ENCODE results near the gene KIRREL3. TPM values are rescaled to one million over a fixed set of nuclear protein-coding genes. Genes with fewer than 3 reads are reported as not detected.

KIRREL3 gene
- total and polyA plus RNA-seq, 2 experiments from 2014 or later = 16.1 to 35.6 TPM

- Histone ChIP-seq H3K79me2 (ENCODE audit: insufficient read depth) (0 out of 2 replicates have a peak, but pooled peaks cover 8% of the 10 kb centered on the region), H3F3A (ENCODE audit: insufficient read depth) (peaks cover 37% of the 10 kb centered on the region), H3K36me3 (ENCODE audit: low read depth) (no peaks in the 10 kb centered on the region), H3K27ac (peak overlapping the region; percentile 93), H3K4me3 (peak overlapping the region; percentile 40), H3K4me1 (ENCODE audit: insufficient read depth) (peaks cover 39% of the 10 kb centered on the region), H3K27me3 (replicated peaks; ENCODE audit: insufficient read depth) (no peaks in the 10 kb centered on the region), H3K4me2 (ENCODE audit: unreplicated experiment) (peak overlapping the region; percentile 68), H2AFZ (no peak overlapping the region), H3K9me3 (ENCODE audit: low read depth) (no peaks in the 10 kb centered on the region), H3K9me2 (ENCODE audit: insufficient read depth) (no peaks in the 10 kb centered on the region), H4K20me1 (ENCODE audit: insufficient read depth) (no peaks in the 10 kb centered on the region), H3K9ac (peak overlapping the region; percentile 64)
- WGBS, 2 experiments (ENCODE audit: low coverage in 1 of 2, low lambda C conversion rate in 2 of 2, missing lambda C conversion rate in 2 of 2) = 21 to 23% methylated on average over 5 of the region's 5 CpGs
- peak; percentile 93 for DNase-seq
- in situ Hi-C loops (cut with MboI) = no loop called here
- no peak for TF ChIP-seq EZH2 (IDR thresholded peaks at IDR 0.05; ENCODE audit: insufficient read depth, poor library complexity, severe bottlenecking)
- TF ChIP-seq EZH2phosphoT487 (IDR thresholded peaks at IDR 0.05; ENCODE audit: insufficient read depth, low read depth) = no peak
Observed at GRCh38 chr11:126636911-126637794, 363.4 kb downstream of the KIRREL3 start.

- H3K4me2 ChIP-seq (ENCODE audit: unreplicated experiment) = no peak overlapping the region
- H3K9me3 ChIP-seq (ENCODE audit: low read depth) = no peaks in the 10 kb centered on the region
- no peaks in the 10 kb centered on the region for H3K9me2 ChIP-seq (ENCODE audit: insufficient read depth)
- H2AFZ ChIP-seq = no peak overlapping the region
- in situ Hi-C loops (cut with MboI) = no loop called here
- 96 to 100% methylated on average over 3 of the region's 3 CpGs for WGBS, 2 experiments (ENCODE audit: low coverage in 1 of 2, low lambda C conversion rate in 2 of 2, missing lambda C conversion rate in 2 of 2)
- no peak overlapping the region for H3K27ac ChIP-seq
- TF ChIP-seq EZH2phosphoT487 (IDR thresholded peaks at IDR 0.05; ENCODE audit: insufficient read depth, low read depth) (no peak), EZH2 (IDR thresholded peaks at IDR 0.05; ENCODE audit: insufficient read depth, poor library complexity, severe bottlenecking) (no peak)
- no peak for DNase-seq
- 0 out of 2 replicates have a peak, but pooled peaks cover 8% of the 10 kb centered on the region for H3K79me2 ChIP-seq (ENCODE audit: insufficient read depth)
- H4K20me1 ChIP-seq (ENCODE audit: insufficient read depth) = no peaks in the 10 kb centered on the region
- no peaks in the 10 kb centered on the region for H3K27me3 ChIP-seq (replicated peaks; ENCODE audit: insufficient read depth)
- peaks cover 37% of the 10 kb centered on the region for H3F3A ChIP-seq (ENCODE audit: insufficient read depth)
- H3K9ac ChIP-seq = no peak overlapping the region
- no peak overlapping the region for H3K4me3 ChIP-seq
- H3K36me3 ChIP-seq (ENCODE audit: low read depth) = no peaks in the 10 kb centered on the region
- H3K4me1 ChIP-seq (ENCODE audit: insufficient read depth) = peaks cover 39% of the 10 kb centered on the region
Observed at GRCh38 chr11:126635511-126635910, 365.1 kb downstream of the KIRREL3 start.

- Histone ChIP-seq H3K4me1 (ENCODE audit: insufficient read depth) (peaks cover 39% of the 10 kb centered on the region), H3K27ac (no peak overlapping the region), H4K20me1 (ENCODE audit: insufficient read depth) (no peaks in the 10 kb centered on the region), H2AFZ (no peak overlapping the region), H3K9me3 (ENCODE audit: low read depth) (no peaks in the 10 kb centered on the region), H3F3A (ENCODE audit: insufficient read depth) (peaks cover 42% of the 10 kb centered on the region), H3K4me3 (no peak overlapping the region), H3K9me2 (ENCODE audit: insufficient read depth) (no peaks in the 10 kb centered on the region), H3K79me2 (ENCODE audit: insufficient read depth) (0 out of 2 replicates have a peak, but pooled peaks cover 4% of the 10 kb centered on the region), H3K36me3 (ENCODE audit: low read depth) (no peaks in the 10 kb centered on the region), H3K27me3 (replicated peaks; ENCODE audit: insufficient read depth) (no peaks in the 10 kb centered on the region), H3K9ac (no peak overlapping the region), H3K4me2 (ENCODE audit: unreplicated experiment) (no peak overlapping the region)
- DNase-seq = no peak
- 68 to 78% methylated on average over 2 of the region's 2 CpGs for WGBS, 2 experiments (ENCODE audit: low coverage in 1 of 2, low lambda C conversion rate in 2 of 2, missing lambda C conversion rate in 2 of 2)
- in situ Hi-C loops (cut with MboI) = no loop called here
- TF ChIP-seq EZH2phosphoT487 (IDR thresholded peaks at IDR 0.05; ENCODE audit: insufficient read depth, low read depth) (no peak), EZH2 (IDR thresholded peaks at IDR 0.05; ENCODE audit: insufficient read depth, poor library complexity, severe bottlenecking) (no peak)
Observed at GRCh38 chr11:126634963-126635362, 365.6 kb downstream of the KIRREL3 start.

GRCh38 chr11:126633330-126633729 lies 367.2 kb downstream of the KIRREL3 start:
- no peaks in the 10 kb centered on the region for H3K36me3 ChIP-seq (ENCODE audit: low read depth)
- DNase-seq = no peak
- H3K4me2 ChIP-seq (ENCODE audit: unreplicated experiment) = no peak overlapping the region
- no peaks in the 10 kb centered on the region for H3K9me2 ChIP-seq (ENCODE audit: insufficient read depth)
- no peak overlapping the region for H3K9ac ChIP-seq
- 74 to 78% methylated on average over 3 of the region's 3 CpGs for WGBS, 2 experiments (ENCODE audit: low coverage in 1 of 2, low lambda C conversion rate in 2 of 2, missing lambda C conversion rate in 2 of 2)
- H3K4me3 ChIP-seq = no peak overlapping the region
- H4K20me1 ChIP-seq (ENCODE audit: insufficient read depth) = no peaks in the 10 kb centered on the region
- no peaks in the 10 kb centered on the region for H3K79me2 ChIP-seq (ENCODE audit: insufficient read depth)
- peaks cover 40% of the 10 kb centered on the region for H3K4me1 ChIP-seq (ENCODE audit: insufficient read depth)
- H3F3A ChIP-seq (ENCODE audit: insufficient read depth) = peaks cover 40% of the 10 kb centered on the region
- H3K27ac ChIP-seq = no peak overlapping the region
- H3K27me3 ChIP-seq (replicated peaks; ENCODE audit: insufficient read depth) = no peaks in the 10 kb centered on the region
- TF ChIP-seq EZH2 (IDR thresholded peaks at IDR 0.05; ENCODE audit: insufficient read depth, poor library complexity, severe bottlenecking) (no peak), EZH2phosphoT487 (IDR thresholded peaks at IDR 0.05; ENCODE audit: insufficient read depth, low read depth) (no peak)
- in situ Hi-C loops (cut with MboI) = no loop called here
- H3K9me3 ChIP-seq (ENCODE audit: low read depth) = no peaks in the 10 kb centered on the region
- no peak overlapping the region for H2AFZ ChIP-seq
